ENCODE results near the gene CHRNA3. TPM values are rescaled to one million over a fixed set of nuclear protein-coding genes. Genes with fewer than 3 reads are reported as not detected.
A peak's percentile ranks its signal among the peaks of the same experiment; 100 is the strongest.

CHRNA3 gene
- total RNA-seq (2014; rRNA removed; shearing (Covaris generic); ENCODE audit: low replicate concordance) = not detected in 2 replicates

DNA sequence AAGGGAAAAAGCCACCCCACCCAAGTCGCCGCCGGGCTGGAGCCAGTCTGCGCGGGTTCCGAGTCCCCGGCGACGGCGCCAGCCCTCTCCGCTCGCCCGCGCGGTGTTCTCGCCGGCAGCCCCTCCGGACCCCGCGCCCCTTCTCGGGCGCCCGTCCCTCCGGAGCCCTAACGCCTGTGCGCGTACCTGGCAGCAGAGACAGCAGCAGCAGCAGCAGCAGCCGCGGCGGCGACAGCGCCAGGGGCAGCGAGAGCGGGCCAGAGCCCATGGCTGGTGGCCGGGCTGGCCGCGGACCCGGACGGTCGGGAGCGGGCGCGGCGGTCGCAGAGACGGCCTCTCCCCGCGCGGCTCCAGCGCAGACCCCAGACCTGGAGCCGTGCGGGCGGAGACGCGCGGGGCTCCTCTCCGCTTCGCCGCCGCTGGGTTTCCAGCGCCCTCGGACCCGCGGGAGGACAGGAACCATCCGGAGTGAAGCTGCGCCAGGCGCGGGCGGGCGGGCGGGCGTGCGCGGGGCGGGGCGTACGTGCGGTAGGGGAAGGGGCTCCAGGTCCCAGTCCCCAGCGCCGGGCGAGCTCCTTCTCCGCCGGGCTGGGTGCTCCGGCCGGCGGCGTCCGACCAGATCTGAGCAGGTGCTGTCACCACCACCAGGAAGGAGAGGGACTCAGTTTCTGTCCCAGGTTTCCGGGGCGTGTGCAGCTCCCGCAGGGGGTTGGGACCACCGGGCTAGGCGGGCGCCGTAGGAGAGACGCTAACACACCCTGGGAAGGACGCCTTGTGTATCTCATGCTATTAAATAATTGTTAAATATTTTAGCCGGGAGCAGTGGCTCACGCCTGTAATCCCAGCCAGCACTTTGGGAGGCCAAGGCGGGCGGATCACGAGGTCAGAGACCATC lies at the start of gene CHRNA3:
CHRNA3 (minus strand) TSS at position 470 of the 895 bp plus-strand sequence; CDS start at position 268, 202 bp downstream.
- Histone ChIP-seq H3K9me2 (replicated peaks; ENCODE audit: insufficient read depth, low read length) (no peaks in the 10 kb centered on the region), H4K20me1 (ENCODE audit: insufficient read depth, low read depth, low read length) (no peaks in the 10 kb centered on the region), H3K4me2 (ENCODE audit: low read depth, low read length, poor library complexity, severe bottlenecking) (no peak within 1 kb of the TSS), H3K36me3 (ENCODE audit: insufficient read depth, low read length) (no peaks in the 10 kb centered on the region), H3K9ac (ENCODE audit: low read length) (no peak within 1 kb of the TSS), H3K79me2 (ENCODE audit: low read length) (no peaks in the 10 kb centered on the region), H3K4me1 (ENCODE audit: low read length) (no peaks in the 10 kb centered on the region), H3K27me3 (ENCODE audit: low read length) (no peaks in the 10 kb centered on the region), H3K9me3 (ENCODE audit: low read length) (no peaks in the 10 kb centered on the region), H3K4me3 (ENCODE audit: low read length) (no peak within 1 kb of the TSS), H2AFZ (ENCODE audit: low read length) (no peak within 1 kb of the TSS), H3K27ac (ENCODE audit: low read length) (no peak within 1 kb of the TSS)
- no peak for DNase-seq

- Histone ChIP-seq H3K9me2 (replicated peaks; ENCODE audit: insufficient read depth, low read length) (no peaks in the 10 kb centered on the region), H3K4me2 (ENCODE audit: low read depth, low read length, poor library complexity, severe bottlenecking) (no peak overlapping the region), H4K20me1 (ENCODE audit: insufficient read depth, low read depth, low read length) (no peaks in the 10 kb centered on the region), H3K4me3 (ENCODE audit: low read length) (no peak overlapping the region), H3K9ac (ENCODE audit: low read length) (no peak overlapping the region), H3K36me3 (ENCODE audit: insufficient read depth, low read length) (no peaks in the 10 kb centered on the region), H3K4me1 (ENCODE audit: low read length) (peaks cover 15% of the 10 kb centered on the region), H3K9me3 (ENCODE audit: low read length) (no peaks in the 10 kb centered on the region), H3K27me3 (ENCODE audit: low read length) (no peaks in the 10 kb centered on the region), H3K27ac (ENCODE audit: low read length) (no peak overlapping the region), H2AFZ (ENCODE audit: low read length) (no peak overlapping the region), H3K79me2 (ENCODE audit: low read length) (no peaks in the 10 kb centered on the region)
- DNase-seq = no peak
Observed at GRCh38 chr15:78668987-78669386, 48.2 kb upstream of the CHRNA3 start.

GRCh38 chr15:78667578-78668236 lies 46.9 kb upstream of the CHRNA3 start:
- no peaks in the 10 kb centered on the region for H3K79me2 ChIP-seq (ENCODE audit: low read length)
- no peak for DNase-seq
- H3K4me1 ChIP-seq (ENCODE audit: low read length) = peaks cover 21% of the 10 kb centered on the region
- H3K9ac ChIP-seq (ENCODE audit: low read length) = no peak overlapping the region
- no peak overlapping the region for H3K4me3 ChIP-seq (ENCODE audit: low read length)
- no peaks in the 10 kb centered on the region for H3K9me2 ChIP-seq (replicated peaks; ENCODE audit: insufficient read depth, low read length)
- no peaks in the 10 kb centered on the region for H3K9me3 ChIP-seq (ENCODE audit: low read length)
- H3K27ac ChIP-seq (ENCODE audit: low read length) = no peak overlapping the region
- no peaks in the 10 kb centered on the region for H4K20me1 ChIP-seq (ENCODE audit: insufficient read depth, low read depth, low read length)
- H3K27me3 ChIP-seq (ENCODE audit: low read length) = no peaks in the 10 kb centered on the region
- H2AFZ ChIP-seq (ENCODE audit: low read length) = no peak overlapping the region
- no peak overlapping the region for H3K4me2 ChIP-seq (ENCODE audit: low read depth, low read length, poor library complexity, severe bottlenecking)
- no peaks in the 10 kb centered on the region for H3K36me3 ChIP-seq (ENCODE audit: insufficient read depth, low read length)

DNA sequence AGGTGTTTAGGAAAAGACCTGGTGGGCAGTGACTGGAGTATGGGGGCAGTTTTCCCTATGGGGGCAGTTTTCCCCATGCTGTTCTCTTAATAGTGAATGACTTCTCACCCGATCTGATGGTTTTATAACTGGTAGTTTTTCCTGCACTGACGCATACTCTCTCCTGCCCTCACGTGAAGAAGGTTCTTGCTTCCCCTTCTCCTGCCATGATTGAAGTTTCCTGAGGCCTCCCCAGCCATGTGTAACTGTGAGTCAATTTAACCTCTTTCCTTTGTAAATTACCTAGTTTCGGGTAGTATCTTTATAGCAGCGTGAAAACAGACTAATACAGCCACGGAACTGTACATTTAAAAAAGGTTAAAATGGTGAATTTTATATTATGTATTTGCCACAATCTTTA lies 45.2 kb upstream of the CHRNA3 start:
- DNase-seq = no peak
- Histone ChIP-seq H3K9ac (ENCODE audit: low read length) (no peak overlapping the region), H4K20me1 (ENCODE audit: insufficient read depth, low read depth, low read length) (no peaks in the 10 kb centered on the region), H3K4me3 (ENCODE audit: low read length) (no peak overlapping the region), H3K36me3 (ENCODE audit: insufficient read depth, low read length) (no peaks in the 10 kb centered on the region), H2AFZ (ENCODE audit: low read length) (no peak overlapping the region), H3K27me3 (ENCODE audit: low read length) (no peaks in the 10 kb centered on the region), H3K4me1 (ENCODE audit: low read length) (peaks cover 21% of the 10 kb centered on the region), H3K9me2 (replicated peaks; ENCODE audit: insufficient read depth, low read length) (no peaks in the 10 kb centered on the region), H3K27ac (ENCODE audit: low read length) (no peak overlapping the region), H3K79me2 (ENCODE audit: low read length) (no peaks in the 10 kb centered on the region), H3K9me3 (ENCODE audit: low read length) (no peaks in the 10 kb centered on the region), H3K4me2 (ENCODE audit: low read depth, low read length, poor library complexity, severe bottlenecking) (no peak overlapping the region)

DNA sequence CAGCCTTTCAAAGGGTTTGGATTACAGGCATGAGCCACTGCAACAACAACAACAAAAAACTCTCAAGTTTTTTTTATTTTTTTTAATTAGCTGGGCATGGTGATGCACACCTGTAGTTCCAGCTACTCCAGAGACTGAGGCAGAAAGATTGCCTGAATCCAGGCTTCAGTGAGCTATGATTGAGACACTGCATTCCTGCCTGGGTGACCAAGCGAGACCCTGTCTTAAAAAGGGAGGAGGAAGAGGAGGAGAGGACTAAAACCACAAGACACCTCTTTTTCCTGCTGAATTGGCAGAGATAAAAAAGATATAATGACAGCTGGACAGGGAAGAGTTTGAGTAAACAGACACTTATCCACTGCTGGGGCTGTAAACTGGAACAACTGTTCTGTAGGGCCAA lies 42.9 kb upstream of the CHRNA3 start:
- H3K27me3 ChIP-seq (ENCODE audit: low read length) = no peaks in the 10 kb centered on the region
- no peaks in the 10 kb centered on the region for H3K9me2 ChIP-seq (replicated peaks; ENCODE audit: insufficient read depth, low read length)
- H3K36me3 ChIP-seq (ENCODE audit: insufficient read depth, low read length) = no peaks in the 10 kb centered on the region
- peak overlapping the region; percentile 27 for H3K4me2 ChIP-seq (ENCODE audit: low read depth, low read length, poor library complexity, severe bottlenecking)
- no peak overlapping the region for H3K9ac ChIP-seq (ENCODE audit: low read length)
- H3K79me2 ChIP-seq (ENCODE audit: low read length) = no peaks in the 10 kb centered on the region
- H3K4me3 ChIP-seq (ENCODE audit: low read length) = no peak overlapping the region
- H3K27ac ChIP-seq (ENCODE audit: low read length) = no peak overlapping the region
- H2AFZ ChIP-seq (ENCODE audit: low read length) = no peak overlapping the region
- H3K4me1 ChIP-seq (ENCODE audit: low read length) = peaks cover 16% of the 10 kb centered on the region
- no peaks in the 10 kb centered on the region for H4K20me1 ChIP-seq (ENCODE audit: insufficient read depth, low read depth, low read length)
- no peak for DNase-seq
- no peaks in the 10 kb centered on the region for H3K9me3 ChIP-seq (ENCODE audit: low read length)

- H3K9me3 ChIP-seq (ENCODE audit: low read length) = no peaks in the 10 kb centered on the region
- no peaks in the 10 kb centered on the region for H4K20me1 ChIP-seq (ENCODE audit: insufficient read depth, low read depth, low read length)
- no peak overlapping the region for H2AFZ ChIP-seq (ENCODE audit: low read length)
- no peaks in the 10 kb centered on the region for H3K27me3 ChIP-seq (ENCODE audit: low read length)
- no peaks in the 10 kb centered on the region for H3K36me3 ChIP-seq (ENCODE audit: insufficient read depth, low read length)
- H3K4me2 ChIP-seq (ENCODE audit: low read depth, low read length, poor library complexity, severe bottlenecking) = no peak overlapping the region
- no peaks in the 10 kb centered on the region for H3K79me2 ChIP-seq (ENCODE audit: low read length)
- no peaks in the 10 kb centered on the region for H3K9me2 ChIP-seq (replicated peaks; ENCODE audit: insufficient read depth, low read length)
- H3K4me1 ChIP-seq (ENCODE audit: low read length) = peaks cover 16% of the 10 kb centered on the region
- H3K27ac ChIP-seq (ENCODE audit: low read length) = no peak overlapping the region
- no peak overlapping the region for H3K9ac ChIP-seq (ENCODE audit: low read length)
- DNase-seq = no peak
- H3K4me3 ChIP-seq (ENCODE audit: low read length) = no peak overlapping the region
Observed at GRCh38 chr15:78662028-78662427, 41.2 kb upstream of the CHRNA3 start.

GRCh38 chr15:78661001-78661400 lies 40.2 kb upstream of the CHRNA3 start:
- Histone ChIP-seq H3K4me2 (ENCODE audit: low read depth, low read length, poor library complexity, severe bottlenecking) (no peak overlapping the region), H3K9ac (ENCODE audit: low read length) (no peak overlapping the region), H3K4me1 (ENCODE audit: low read length) (peaks cover 16% of the 10 kb centered on the region), H4K20me1 (ENCODE audit: insufficient read depth, low read depth, low read length) (no peaks in the 10 kb centered on the region), H3K79me2 (ENCODE audit: low read length) (no peaks in the 10 kb centered on the region), H3K27me3 (ENCODE audit: low read length) (no peaks in the 10 kb centered on the region), H3K4me3 (ENCODE audit: low read length) (no peak overlapping the region), H3K36me3 (ENCODE audit: insufficient read depth, low read length) (no peaks in the 10 kb centered on the region), H2AFZ (ENCODE audit: low read length) (no peak overlapping the region), H3K27ac (ENCODE audit: low read length) (no peak overlapping the region), H3K9me3 (ENCODE audit: low read length) (no peaks in the 10 kb centered on the region), H3K9me2 (replicated peaks; ENCODE audit: insufficient read depth, low read length) (no peaks in the 10 kb centered on the region)
- DNase-seq = no peak

DNA sequence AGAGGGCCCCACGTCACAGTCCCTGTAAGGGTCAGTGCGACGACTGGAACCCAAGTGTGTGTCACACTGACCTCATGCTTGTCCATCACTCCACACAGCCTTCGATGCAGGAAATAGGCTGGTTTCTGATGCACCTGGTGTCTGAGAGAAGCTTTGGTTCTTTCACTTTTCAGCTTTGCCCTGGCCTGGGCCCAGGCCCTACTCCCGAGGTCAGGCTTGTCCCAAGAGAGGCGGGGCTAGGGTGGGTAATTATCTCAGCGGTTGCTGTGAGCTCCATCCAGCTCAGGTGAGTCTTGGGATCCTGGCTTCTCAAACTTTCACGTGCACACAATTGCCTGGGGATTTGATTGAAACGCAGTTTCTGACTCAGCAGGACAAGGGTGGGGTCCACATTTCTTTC lies 39.8 kb upstream of the CHRNA3 start:
- H3K9me2 ChIP-seq (replicated peaks; ENCODE audit: insufficient read depth, low read length) = no peaks in the 10 kb centered on the region
- no peaks in the 10 kb centered on the region for H3K9me3 ChIP-seq (ENCODE audit: low read length)
- H4K20me1 ChIP-seq (ENCODE audit: insufficient read depth, low read depth, low read length) = no peaks in the 10 kb centered on the region
- H3K79me2 ChIP-seq (ENCODE audit: low read length) = no peaks in the 10 kb centered on the region
- no peaks in the 10 kb centered on the region for H3K36me3 ChIP-seq (ENCODE audit: insufficient read depth, low read length)
- no peak overlapping the region for H3K9ac ChIP-seq (ENCODE audit: low read length)
- H3K27ac ChIP-seq (ENCODE audit: low read length) = no peak overlapping the region
- no peaks in the 10 kb centered on the region for H3K27me3 ChIP-seq (ENCODE audit: low read length)
- H3K4me3 ChIP-seq (ENCODE audit: low read length) = no peak overlapping the region
- H2AFZ ChIP-seq (ENCODE audit: low read length) = no peak overlapping the region
- H3K4me1 ChIP-seq (ENCODE audit: low read length) = peaks cover 16% of the 10 kb centered on the region
- no peak overlapping the region for H3K4me2 ChIP-seq (ENCODE audit: low read depth, low read length, poor library complexity, severe bottlenecking)
- DNase-seq = no peak

Measured in Karpas-422 (cell line).